Coronary artery (tissue), 2 donors: Measurements from ENCODE around the gene COL4A4.

Experiments
- DNase-seq: peaks from one replicate; pipeline ENCODE4 v3.0.0-alpha.2; 2017; ENCODE audit warnings: low spot score
- H3K27ac ChIP-seq, 2 donors: fragments of 200-600 bp; sonication (generic); one replicate each; pipeline ENCODE4 v1.5.1; 2016 to 2019
- H3K4me3 ChIP-seq: fragments of 200-600 bp; sonication (generic); 2 replicates; pipeline ENCODE4 v1.5.1; 2016; ENCODE audit warnings: mild to moderate bottlenecking, moderate library complexity
- CTCF ChIP-seq: fragments of 200-600 bp; sonication (generic); IDR thresholded peaks from one replicate; pipeline ENCODE4 v1.5.1; 2019; ENCODE audit warnings: antibody characterized with exemption

COL4A4 gene

GRCh38 chr2:227132986-227133385 is 31.0 kb downstream of the COL4A4 start:
- Histone ChIP-seq H3K4me3 (no peak overlapping the region), H3K27ac (no peak overlapping the region)
- no peak for TF ChIP-seq CTCF
- DNase-seq: no peak

- DNase-seq: no peak
- no peak overlapping the region for H3K4me3 ChIP-seq
- no peak for TF ChIP-seq CTCF
- H3K27ac ChIP-seq: no peak overlapping the region
Observed at GRCh38 chr2:227130636-227131035, 33.4 kb downstream of the COL4A4 start.

GRCh38 chr2:227127201-227127600 is 36.8 kb downstream of the COL4A4 start:
- no peak overlapping the region for H3K4me3 ChIP-seq
- no peak overlapping the region for H3K27ac ChIP-seq
- no peak for DNase-seq
- TF ChIP-seq CTCF: no peak

GRCh38 chr2:227125506-227125905 is 38.5 kb downstream of the COL4A4 start:
- Histone ChIP-seq H3K27ac (no peak overlapping the region), H3K4me3 (no peak overlapping the region)
- TF ChIP-seq CTCF: no peak
- no peak for DNase-seq

DNA sequence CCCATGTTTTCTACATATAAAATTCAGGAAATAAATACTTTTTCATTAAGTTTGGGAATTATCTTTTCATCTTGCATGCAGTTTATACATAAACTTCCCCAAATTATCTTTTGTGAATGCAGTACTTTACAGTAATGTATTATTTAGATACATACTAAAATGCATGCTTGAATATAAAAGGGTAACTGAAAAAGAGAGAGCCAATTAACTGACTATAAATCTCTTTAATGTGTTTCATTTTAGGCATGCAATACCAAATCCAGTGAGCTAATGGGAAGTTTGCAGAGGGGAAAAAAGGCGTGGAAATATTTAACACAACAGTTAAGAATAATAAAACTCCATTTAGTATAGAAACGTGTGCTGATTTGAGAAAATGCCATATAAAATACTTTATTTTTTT is 39.2 kb downstream of the COL4A4 start:
- no peak for DNase-seq
- no peak for TF ChIP-seq CTCF
- H3K27ac ChIP-seq: no peak overlapping the region
- H3K4me3 ChIP-seq: no peak overlapping the region

GRCh38 chr2:227123697-227124096 is 40.3 kb downstream of the COL4A4 start:
- TF ChIP-seq CTCF: no peak
- no peak for DNase-seq
- Histone ChIP-seq H3K4me3 (no peak overlapping the region), H3K27ac (no peak overlapping the region)

GRCh38 chr2:227118353-227118752 is 45.7 kb downstream of the COL4A4 start:
- H3K27ac ChIP-seq: no peak overlapping the region
- no peak for DNase-seq
- H3K4me3 ChIP-seq: no peak overlapping the region
- no peak for TF ChIP-seq CTCF
